K562 (cell line): Measurements from ENCODE around the gene VAPB. TPM values are rescaled to one million over a fixed set of nuclear protein-coding genes. Genes with fewer than 3 reads are reported as not detected.

ENCODE experiments used
- ATF1 ChIP-seq, 2 experiments: fragments of 450-650 bp in 1 of 2; IDR thresholded peaks; 2 replicates each; pipeline ENCODE4 v1.6.1; 2016; ENCODE audit warnings: missing compliant biosample characterization in 1 of 2, missing genetic modification characterization in 1 of 2
- CLOCK ChIP-seq: fragments of 250-450 bp; sonication (Bioruptor Pico); IDR thresholded peaks from 2 replicates; pipeline ENCODE4 v1.4.0; 2020; ENCODE audit warnings: mild to moderate bottlenecking, moderate library complexity, borderline replicate concordance
- IFI16 ChIP-seq: fragments of 250-450 bp; sonication (Bioruptor Pico); IDR thresholded peaks from 2 replicates; pipeline ENCODE4 v2.1.2; 2022; ENCODE audit warnings: mild to moderate bottlenecking, inconsistent platforms
- NFIX ChIP-seq: fragments of 250-450 bp; sonication (Bioruptor Pico); IDR thresholded peaks from 2 replicates; pipeline ENCODE4 v1.4.0; 2020; ENCODE audit warnings: low read depth, mild to moderate bottlenecking, moderate library complexity
- PHF21A ChIP-seq: fragments of 450-650 bp; IDR thresholded peaks from 2 replicates; pipeline ENCODE4 v1.6.1; 2017; ENCODE audit warnings: low read depth, borderline replicate concordance
- ZNF639 ChIP-seq, 2 experiments: fragments of 200-800 bp in 1 of 2; sonication (Bioruptor generic) in 1 of 2; sonication (generic) in 1 of 2; formaldehyde crosslinking in 1 of 2; IDR thresholded peaks in 1 of 2; conservative IDR thresholded peaks in 1 of 2; 2 replicates each; pipeline versions ENCODE4 v1.5.0 to v1.6.1; 2016 to 2020; ENCODE audit warnings: missing compliant biosample characterization in 1 of 2, missing genetic modification characterization in 1 of 2, missing genetic modification reagents in 1 of 2
- polyA plus RNA-seq, 8 experiments: library from polyadenylated mRNA; depleted of rRNA in 4 of 8; stranded (reverse) in 5 of 8; unstranded in 3 of 8; fragments of >200 nt; fragmentation: Nextera tagmentation in 2 of 8; fragmentation: Illumina TruSeq in 1 of 8; extraction: Ambion mirVana in 2 of 8; extraction: Trizol in 1 of 8; gene quantifications; 2 replicates each; pipeline versions ENCODE4 v1.2.1 to v1.2.3, GENCODE V29; 2011 to 2014; ENCODE audit warnings: inconsistent platforms in 1 of 8, missing spikeins in 1 of 8
- total RNA-seq, 7 experiments: library from RNA; depleted of rRNA in 6 of 7; stranded (reverse); fragments of >200 nt in 6 of 7; fragmentation: Illumina TruSeq in 2 of 7; extraction: Trizol in 2 of 7; gene quantifications; 2 replicates each; pipeline versions ENCODE4 v1.2.1 to v1.2.3, GENCODE V29; 2011 to 2021; ENCODE audit warnings: low replicate concordance in 1 of 7

The VAPB gene
- total and polyA plus RNA-seq, 9 of the 15 experiments (the other 6 are each of a cell fraction or from before 2014, with no cell fraction given) = 3.4 to 51.0 (median 27.9) TPM

- TF ChIP-seq ZNF639 (CRISPR knock-in tag; conservative IDR thresholded peaks at IDR 0.05 in 1 of 2, IDR thresholded peaks at IDR 0.05 in 1 of 2) = no peak
- no peak for TF ChIP-seq ATF1 (CRISPR knock-in tag; IDR thresholded peaks at IDR 0.05)
- TF ChIP-seq ATF1 (tag; IDR thresholded peaks at IDR 0.05) = no peak
- no peak for TF ChIP-seq CLOCK (CRISPR knock-in tag)
- TF ChIP-seq PHF21A = no peak
- no peak for TF ChIP-seq IFI16 (CRISPR knock-in tag)
- TF ChIP-seq NFIX (CRISPR knock-in tag) = no peak
Measured at GRCh38 chr20:58472273-58473018, 83.4 kb downstream of the VAPB start (continued).
